Endothelial cell of umbilical vein (primary cell): ENCODE measurements around the gene FASLG. TPM values are rescaled to one million over a fixed set of nuclear protein-coding genes. Genes with fewer than 3 reads are reported as not detected.

ENCODE experiments used
- BruUV-seq: library from RNA; stranded (reverse); fragments of 400-500 nt; replicated peaks from 2 replicates; lab custom pipeline; 2021; lab: Mats Ljungman, UMichigan
- CTCF ChIA-PET: fragments of 300-600, 350-600 bp; sonication (Branson Sonifier 250); formaldehyde crosslinking; loops from one replicate; lab custom pipeline; 2021; ENCODE audit warnings: antibody characterized with exemption, inconsistent platforms; lab: Charles Lee
- POLR2A ChIA-PET: fragments of 300-600, 350-600 bp; sonication (Branson Sonifier 250); formaldehyde crosslinking; loops from one replicate; lab custom pipeline; 2021; ENCODE audit warnings: antibody characterized with exemption, inconsistent platforms; lab: Charles Lee
- DNase-seq: peaks from one replicate; pipeline ENCODE4 v3.0.0-alpha.2; 2011; ENCODE audit warnings: low read depth, low spot score
- FAIRE-seq: peaks from 2 replicates; lab custom pipeline; 2011; peaks lifted over from hg19 to GRCh38; lab: Jason Lieb, UNC
- H2AFZ ChIP-seq: 2 replicates; pipeline ENCODE4 v1.6.0; 2012; ENCODE audit warnings: low read depth, low read length, control low read depth, inconsistent platforms
- H3K27ac ChIP-seq: 2 replicates; pipeline ENCODE4 v1.5.1; 2011; ENCODE audit warnings: low read depth, mild to moderate bottlenecking, control low read depth, low read length, moderate library complexity; ENCODE audit not compliant: insufficient read depth
- H3K27me3 ChIP-seq, 2 experiments: 2 replicates each; pipeline versions ENCODE4 v1.6.0 to v1.6.1; 2011; ENCODE audit warnings: low read length in 2 of 2, mixed read lengths in 1 of 2; ENCODE audit not compliant: control insufficient read depth in 2 of 2, insufficient read depth in 2 of 2
- H3K36me3 ChIP-seq, 2 experiments: 2 replicates in 1 of 2; 3 replicates in 1 of 2; pipeline ENCODE4 v1.5.1; 2011; ENCODE audit warnings: low read length in 2 of 2, mild to moderate bottlenecking in 1 of 2, moderate library complexity in 1 of 2; ENCODE audit not compliant: control insufficient read depth in 2 of 2, insufficient read depth in 2 of 2; ENCODE audit errors: extremely low read depth in 1 of 2
- H3K4me1 ChIP-seq: 3 replicates; pipeline ENCODE4 v1.5.1; 2011; ENCODE audit warnings: mild to moderate bottlenecking, low read length; ENCODE audit not compliant: control insufficient read depth, insufficient read depth; ENCODE audit errors: extremely low read depth
- H3K4me2 ChIP-seq: 2 replicates; pipeline ENCODE4 v1.6.1; 2011; ENCODE audit warnings: low read length, control low read depth, mixed read lengths; ENCODE audit not compliant: insufficient read depth
- H3K4me3 ChIP-seq, 3 experiments: fragments of 200-600 bp in 1 of 3; sonication (generic), shearing (Covaris generic) in 1 of 3; replicated peaks in 1 of 3; 2 replicates each; pipeline ENCODE4 v1.5.1; 2011 to 2016; ENCODE audit warnings: control low read depth in 3 of 3, low read length in 3 of 3, mild to moderate bottlenecking in 2 of 3, inconsistent platforms in 1 of 3, low read depth in 1 of 3, moderate library complexity in 1 of 3; ENCODE audit not compliant: insufficient read depth in 1 of 3
- H3K79me2 ChIP-seq: 2 replicates; pipeline ENCODE4 v1.6.0; 2012; ENCODE audit warnings: low read length, inconsistent platforms; ENCODE audit not compliant: control insufficient read depth, insufficient read depth
- H3K9ac ChIP-seq: replicated peaks from 2 replicates; pipeline ENCODE3; 2011; ENCODE audit warnings: low read length, control low read depth; ENCODE audit not compliant: insufficient read depth; ENCODE audit errors: extremely low read depth
- H3K9me1 ChIP-seq: replicated peaks from 3 replicates; pipeline ENCODE4 v1.6.0; 2011; ENCODE audit warnings: mild to moderate bottlenecking, low read length; ENCODE audit not compliant: control insufficient read depth, insufficient read depth; ENCODE audit errors: extremely low read depth
- H3K9me3 ChIP-seq: replicated peaks from 2 replicates; pipeline ENCODE4 v1.5.1; 2012; ENCODE audit warnings: low read length, inconsistent platforms; ENCODE audit not compliant: control insufficient read depth, insufficient read depth
- H4K20me1 ChIP-seq: replicated peaks from 2 replicates; pipeline ENCODE3; 2011; ENCODE audit warnings: mild to moderate bottlenecking, low read length; ENCODE audit not compliant: control insufficient read depth, insufficient read depth; ENCODE audit errors: extremely low read depth
- EZH2 ChIP-seq: IDR thresholded peaks from 2 replicates; pipeline ENCODE4 v1.6.1; 2012; ENCODE audit warnings: borderline replicate concordance, low read depth, mild to moderate bottlenecking, moderate library complexity, low read length, inconsistent platforms; ENCODE audit not compliant: severe bottlenecking
- FOS ChIP-seq: IDR thresholded peaks from 2 replicates; pipeline ENCODE4 v1.6.1; 2011; ENCODE audit warnings: mild to moderate bottlenecking, low read length, moderate library complexity, borderline replicate concordance; ENCODE audit not compliant: insufficient read depth
- GATA2 ChIP-seq: IDR thresholded peaks from 2 replicates; pipeline ENCODE4 v1.7.0; 2011; ENCODE audit warnings: low read depth, mild to moderate bottlenecking, moderate library complexity, mixed read lengths, low read length; ENCODE audit not compliant: insufficient read length, insufficient read depth
- JUN ChIP-seq: IDR thresholded peaks from 2 replicates; pipeline ENCODE4 v1.6.1; 2011; ENCODE audit warnings: borderline replicate concordance, low read depth; ENCODE audit not compliant: insufficient read length, insufficient read depth
- MAX ChIP-seq: IDR thresholded peaks from 2 replicates; pipeline ENCODE4 v1.6.1; 2011; ENCODE audit not compliant: insufficient read depth, insufficient read length
- MYC ChIP-seq: IDR thresholded peaks from one replicate; pipeline ENCODE4 v1.6.1; 2011; ENCODE audit warnings: mild to moderate bottlenecking, low read depth, low read length
- POLR2A ChIP-seq: IDR thresholded peaks from 2 replicates; pipeline ENCODE4 v1.6.1; 2012; ENCODE audit warnings: low read depth, mild to moderate bottlenecking, control low read depth, low read length
- POLR2AphosphoS5 ChIP-seq: IDR thresholded peaks from 2 replicates; pipeline ENCODE4 v1.6.1; 2012; ENCODE audit warnings: low read depth, mild to moderate bottlenecking, control low read depth, low read length, moderate library complexity; ENCODE audit not compliant: insufficient read depth
- dilution Hi-C: fragments of 300-500 bp; cut with MboI; formaldehyde crosslinking; loops from one replicate; pipeline ENCODE4 v1.15.0; 2019; ENCODE audit warnings: low sequenced_read_pairs; ENCODE audit not compliant: extremely low pct_ligation_motif_present
- intact Hi-C: fragments of 100-400 bp; cut with micrococcal nuclease; formaldehyde crosslinking; loops from one replicate; pipeline ENCODE4 v1.10.0; 2022
- polyA plus RNA-seq, 4 experiments: library from polyadenylated mRNA; depleted of rRNA in 3 of 4; stranded (reverse) in 3 of 4; unstranded in 1 of 4; fragments of >200 nt; gene quantifications; 2 replicates each; pipeline versions ENCODE4 v1.2.1 to v1.2.3, GENCODE V29; 2011 to 2012; ENCODE audit warnings: missing spikeins in 1 of 4
- total RNA-seq: library from RNA; stranded (reverse); gene quantifications from 2 replicates; pipeline ENCODE4 v1.2.3, GENCODE V29; 2021
- TF ChIP-seq, protein P1 (sequence below), 2 donors: IDR thresholded peaks; 1 replicate in 1 of 2; 2 replicates in 1 of 2; pipeline ENCODE4 v1.5.1; 2011; ENCODE audit warnings: low read length in 2 of 2, mild to moderate bottlenecking in 2 of 2, moderate library complexity in 2 of 2, control low read depth in 1 of 2, inconsistent platforms in 1 of 2, low read depth in 1 of 2; ENCODE audit not compliant: insufficient read depth in 1 of 2; ENCODE audit errors: extremely low read depth in 1 of 2

The FASLG gene
- total and polyA plus RNA-seq, 2 donors (not counting 3 experiments of a cell fraction or from before 2014, with no cell fraction given): not detected

DNA sequence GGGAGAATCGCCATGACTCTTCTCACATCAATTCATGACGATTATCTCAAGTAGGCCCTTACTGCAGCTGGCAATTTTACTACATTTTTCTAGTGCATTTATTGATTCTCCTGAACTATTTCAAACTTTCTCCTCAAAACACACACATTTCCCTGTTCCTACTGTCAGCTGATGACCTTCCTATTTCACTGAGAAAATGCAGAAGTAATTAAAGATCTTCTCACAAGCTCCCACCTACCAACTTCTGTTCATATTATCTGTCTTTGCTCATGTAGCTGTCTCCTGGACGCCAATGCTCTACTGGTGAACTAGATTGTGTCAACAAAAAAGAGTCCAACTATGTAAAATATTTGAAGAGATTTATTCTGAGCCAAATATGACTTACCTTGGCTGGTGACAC lies 36.4 kb upstream of the FASLG start:
- DNase-seq: no peak
- ChIA-PET CTCF (no interaction called here), POLR2A (no interaction called here)
- BruUV-seq: no TSS peak
- FAIRE-seq: no peak
- Histone ChIP-seq H3K4me2 (no peak overlapping the region), H3K9ac (no peak overlapping the region), H3K4me3 (no peak overlapping the region), H3K27ac (no peak overlapping the region), H4K20me1 (no peaks in the 10 kb centered on the region), H3K36me3 (no peaks in the 10 kb centered on the region), H3K79me2 (no peaks in the 10 kb centered on the region), H2AFZ (no peak overlapping the region), H3K9me3 (no peaks in the 10 kb centered on the region), H3K9me1 (no peaks in the 10 kb centered on the region), H3K27me3 (no peaks in the 10 kb centered on the region), H3K4me1 (no peaks in the 10 kb centered on the region)
- TF ChIP-seq EZH2: no peak
- TF ChIP-seq MYC: no peak
- TF ChIP-seq POLR2A: no peak
- TF ChIP-seq FOS: no peak
- no peak for TF ChIP-seq JUN
- TF ChIP-seq, protein P1, sequence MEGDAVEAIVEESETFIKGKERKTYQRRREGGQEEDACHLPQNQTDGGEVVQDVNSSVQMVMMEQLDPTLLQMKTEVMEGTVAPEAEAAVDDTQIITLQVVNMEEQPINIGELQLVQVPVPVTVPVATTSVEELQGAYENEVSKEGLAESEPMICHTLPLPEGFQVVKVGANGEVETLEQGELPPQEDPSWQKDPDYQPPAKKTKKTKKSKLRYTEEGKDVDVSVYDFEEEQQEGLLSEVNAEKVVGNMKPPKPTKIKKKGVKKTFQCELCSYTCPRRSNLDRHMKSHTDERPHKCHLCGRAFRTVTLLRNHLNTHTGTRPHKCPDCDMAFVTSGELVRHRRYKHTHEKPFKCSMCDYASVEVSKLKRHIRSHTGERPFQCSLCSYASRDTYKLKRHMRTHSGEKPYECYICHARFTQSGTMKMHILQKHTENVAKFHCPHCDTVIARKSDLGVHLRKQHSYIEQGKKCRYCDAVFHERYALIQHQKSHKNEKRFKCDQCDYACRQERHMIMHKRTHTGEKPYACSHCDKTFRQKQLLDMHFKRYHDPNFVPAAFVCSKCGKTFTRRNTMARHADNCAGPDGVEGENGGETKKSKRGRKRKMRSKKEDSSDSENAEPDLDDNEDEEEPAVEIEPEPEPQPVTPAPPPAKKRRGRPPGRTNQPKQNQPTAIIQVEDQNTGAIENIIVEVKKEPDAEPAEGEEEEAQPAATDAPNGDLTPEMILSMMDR (IDR thresholded peaks at IDR 0.05; ENCODE audit: extremely low read depth in 1 of 2, insufficient read depth in 1 of 2, low read depth in 1 of 2, low read length in 2 of 2): no peak
- no peak for TF ChIP-seq MAX
- TF ChIP-seq GATA2: no peak
- no peak for TF ChIP-seq POLR2AphosphoS5
- dilution Hi-C loops (no loop called here), intact Hi-C loops (no loop called here)
